HepG2 (cell line): Measurements from ENCODE around the gene FAM24B. TPM values are rescaled to one million over a fixed set of nuclear protein-coding genes. Genes with fewer than 3 reads are reported as not detected.

ENCODE experiments used
- ATM ChIP-seq: fragments of 450-650 bp; IDR thresholded peaks from 2 replicates; pipeline ENCODE4 v1.7.1; 2017; ENCODE audit warnings: mild to moderate bottlenecking, borderline replicate concordance
- FOXA3 ChIP-seq: IDR thresholded peaks from 2 replicates; pipeline ENCODE4 v1.6.1; 2016; ENCODE audit warnings: missing genetic modification reagents, missing compliant biosample characterization
- GLI4 ChIP-seq: sonication (generic); formaldehyde crosslinking; IDR thresholded peaks from 2 replicates; pipeline ENCODE4 v1.5.1; 2020; ENCODE audit warnings: missing genetic modification reagents, mild to moderate bottlenecking, moderate library complexity, borderline replicate concordance
- HMGXB4 ChIP-seq, 2 experiments: sonication (generic) in 1 of 2; formaldehyde crosslinking in 1 of 2; IDR thresholded peaks; 2 replicates each; pipeline versions ENCODE4 v1.4.0 to v1.6.1; 2018 to 2020; ENCODE audit warnings: missing genetic modification reagents in 2 of 2, borderline replicate concordance in 1 of 2, low read depth in 1 of 2, mild to moderate bottlenecking in 1 of 2, missing biosample characterization in 1 of 2
- MIER3 ChIP-seq: IDR thresholded peaks from 2 replicates; pipeline ENCODE4 v1.6.1; 2016; ENCODE audit warnings: missing compliant biosample characterization, borderline replicate concordance
- NCOR1 ChIP-seq: fragments of 200-600 bp; sonication (generic); IDR thresholded peaks from 2 replicates; pipeline ENCODE4 v1.7.0; 2017; ENCODE audit warnings: antibody characterized with exemption, low read length, borderline replicate concordance
- NFYC ChIP-seq: IDR thresholded peaks from 2 replicates; pipeline ENCODE4 v1.6.1; 2016; ENCODE audit warnings: missing genetic modification reagents, missing compliant biosample characterization
- NR2F2 ChIP-seq: IDR thresholded peaks from 2 replicates; pipeline ENCODE4 v1.6.1; 2012; ENCODE audit warnings: low read depth, inconsistent platforms, borderline replicate concordance
- PHF20 ChIP-seq: sonication (generic); formaldehyde crosslinking; IDR thresholded peaks from 2 replicates; pipeline ENCODE4 v1.5.0; 2020; ENCODE audit warnings: mild to moderate bottlenecking, missing genetic modification reagents
- POLR2AphosphoS5 ChIP-seq: IDR thresholded peaks from 2 replicates; pipeline ENCODE4 v1.6.1; 2012; ENCODE audit warnings: low read depth, low read length
- POLR2G ChIP-seq: fragments of 200-400 bp; formaldehyde crosslinking; IDR thresholded peaks from 2 replicates; pipeline ENCODE4 v1.6.1; 2018; ENCODE audit warnings: mild to moderate bottlenecking, low read depth, low read length, moderate library complexity
- RELA ChIP-seq: sonication (generic); formaldehyde crosslinking; IDR thresholded peaks from 2 replicates; pipeline ENCODE4 v1.4.0; 2020; ENCODE audit warnings: missing genetic modification reagents
- RORA ChIP-seq: sonication (generic); formaldehyde crosslinking; IDR thresholded peaks from 2 replicates; pipeline ENCODE4 v1.5.0; 2020; ENCODE audit warnings: mild to moderate bottlenecking, missing genetic modification reagents, moderate library complexity
- SRSF9 ChIP-seq: fragments of 200-400 bp; formaldehyde crosslinking; IDR thresholded peaks from 2 replicates; pipeline ENCODE4 v1.6.1; 2018; ENCODE audit warnings: borderline replicate concordance, mild to moderate bottlenecking, low read depth, low read length; ENCODE audit not compliant: insufficient read depth, poor library complexity, severe bottlenecking
- TBX3 ChIP-seq: fragments of 450-650 bp; IDR thresholded peaks from 2 replicates; pipeline ENCODE4 v1.6.1; 2017; ENCODE audit warnings: antibody characterized with exemption, mild to moderate bottlenecking, inconsistent platforms, borderline replicate concordance
- ZBTB14 ChIP-seq: sonication (generic); formaldehyde crosslinking; IDR thresholded peaks from 2 replicates; pipeline ENCODE4 v1.4.0; 2020; ENCODE audit warnings: missing genetic modification reagents
- ZNF530 ChIP-seq: sonication (generic); formaldehyde crosslinking; IDR thresholded peaks from 2 replicates; pipeline ENCODE4 v1.5.0; 2020; ENCODE audit warnings: low read depth, mild to moderate bottlenecking, missing genetic modification reagents
- ZNF556 ChIP-seq: sonication (generic); formaldehyde crosslinking; IDR thresholded peaks from 2 replicates; pipeline ENCODE4 v1.4.0; 2020; ENCODE audit warnings: mild to moderate bottlenecking, missing genetic modification reagents, borderline replicate concordance
- ZNF749 ChIP-seq: sonication (generic); formaldehyde crosslinking; IDR thresholded peaks from 2 replicates; pipeline ENCODE4 v1.8.0; 2022; ENCODE audit warnings: mild to moderate bottlenecking, missing genetic modification reagents, moderate library complexity, borderline replicate concordance
- ZNF781 ChIP-seq: sonication (generic); formaldehyde crosslinking; IDR thresholded peaks from 2 replicates; pipeline ENCODE4 v1.5.1; 2020; ENCODE audit warnings: borderline replicate concordance, mild to moderate bottlenecking, missing genetic modification reagents; ENCODE audit errors: not compliant biosample characterization
- ZSCAN30 ChIP-seq: sonication (generic); formaldehyde crosslinking; IDR thresholded peaks from 2 replicates; pipeline ENCODE4 v1.5.0; 2020; ENCODE audit warnings: mild to moderate bottlenecking, missing genetic modification reagents
- ZSCAN31 ChIP-seq: sonication (generic); formaldehyde crosslinking; IDR thresholded peaks from 2 replicates; pipeline ENCODE4 v1.5.0; 2020; ENCODE audit warnings: low read depth, mild to moderate bottlenecking, missing genetic modification reagents
- ZXDC ChIP-seq: sonication (generic); formaldehyde crosslinking; IDR thresholded peaks from 2 replicates; pipeline ENCODE4 v1.5.0; 2020; ENCODE audit warnings: mild to moderate bottlenecking, missing genetic modification reagents
- polyA plus RNA-seq, 8 experiments: library from polyadenylated mRNA; depleted of rRNA in 3 of 8; stranded (reverse) in 7 of 8; unstranded in 1 of 8; fragments of >200 nt; fragmentation: Illumina TruSeq in 4 of 8; extraction: Trizol in 4 of 8; gene quantifications; 2 replicates each; pipeline versions ENCODE4 v1.2.1 to v1.2.3, GENCODE V29; 2011 to 2016; ENCODE audit warnings: low read depth in 4 of 8, missing spikeins in 1 of 8, mixed read lengths in 1 of 8; ENCODE audit not compliant: insufficient read depth in 1 of 8
- total RNA-seq, 5 experiments: library from RNA; depleted of rRNA; stranded (reverse); fragments of >200 nt; fragmentation: Illumina TruSeq; extraction: Trizol; gene quantifications; 2 replicates each; pipeline ENCODE4 v1.2.3, GENCODE V29; 2016; ENCODE audit warnings: low read depth in 1 of 5
- TF ChIP-seq, protein P1 (sequence below): sonication (generic); formaldehyde crosslinking; IDR thresholded peaks from 2 replicates; pipeline ENCODE4 v1.4.0; 2020; ENCODE audit warnings: missing genetic modification reagents

FAM24B gene
- total and polyA plus RNA-seq, 2 of the 13 experiments (the other 11 are each of a cell fraction or from before 2014, with no cell fraction given) = 1.9 to 3.0 TPM

GRCh38 chr10:122911889-122912484 is 32.6 kb upstream of the FAM24B start (continued):
- peak; percentile 99 for TF ChIP-seq RELA (CRISPR knock-in tag)
- TF ChIP-seq ZXDC (CRISPR knock-in tag) = peak; percentile 99
- TF ChIP-seq POLR2AphosphoS5 = no peak
- TF ChIP-seq MIER3 (CRISPR knock-in tag) = peak; percentile 100
- TF ChIP-seq FOXA3 (CRISPR knock-in tag) = peak; percentile 90
- TF ChIP-seq ZNF556 (CRISPR knock-in tag) = peak; percentile 96
- peak; percentile 100 for TF ChIP-seq ZNF781 (CRISPR knock-in tag)
- peak; percentile 100 for TF ChIP-seq ZNF749 (CRISPR knock-in tag)
- peak in 1 of 2 experiments; percentile 98; a peak in 2 of 4 replicates for TF ChIP-seq HMGXB4 (CRISPR knock-in tag; IDR thresholded peaks at IDR 0.05; ENCODE audit: borderline replicate concordance in 1 of 2, low read depth in 1 of 2)
- no peak for TF ChIP-seq NR2F2
- no peak for TF ChIP-seq POLR2G
- TF ChIP-seq GLI4 (CRISPR knock-in tag) = peak; percentile 100
- no peak for TF ChIP-seq ATM
- TF ChIP-seq TBX3 = no peak
- TF ChIP-seq ZSCAN30 = peak; percentile 100
- peak; percentile 96 for TF ChIP-seq RORA (CRISPR knock-in tag)
- peak; percentile 100 for TF ChIP-seq ZSCAN31 (CRISPR knock-in tag)
- peak; percentile 99 for TF ChIP-seq ZNF530 (CRISPR knock-in tag)
- TF ChIP-seq, protein P1, sequence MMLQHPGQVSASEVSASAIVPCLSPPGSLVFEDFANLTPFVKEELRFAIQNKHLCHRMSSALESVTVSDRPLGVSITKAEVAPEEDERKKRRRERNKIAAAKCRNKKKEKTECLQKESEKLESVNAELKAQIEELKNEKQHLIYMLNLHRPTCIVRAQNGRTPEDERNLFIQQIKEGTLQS = peak; percentile 99
- TF ChIP-seq ZBTB14 (CRISPR knock-in tag) = peak; percentile 77
- TF ChIP-seq NCOR1 = no peak
- no peak for TF ChIP-seq SRSF9
- peak; percentile 90 for TF ChIP-seq PHF20 (CRISPR knock-in tag)
- peak; percentile 77 for TF ChIP-seq NFYC (CRISPR knock-in tag)
